Glutamatergic neuron (in vitro differentiated cells): ENCODE data around the gene SEC14L2. TPM values are rescaled to one million over a fixed set of nuclear protein-coding genes. Genes with fewer than 3 reads are reported as not detected.

ENCODE experiments used
- DNase-seq: peaks from one replicate; pipeline ENCODE4 v3.0.0; 2022
- H3K27ac Mint-ChIP-seq: one replicate; pipeline ENCODE4 v1.8.0; 2020; ENCODE audit warnings: mild to moderate bottlenecking, mixed read lengths, inconsistent platforms; ENCODE audit not compliant: unreplicated experiment
- H3K27me3 Mint-ChIP-seq: one replicate; pipeline ENCODE4 v1.8.0; 2020; ENCODE audit warnings: mild to moderate bottlenecking, moderate library complexity, mixed read lengths, inconsistent platforms; ENCODE audit not compliant: unreplicated experiment
- H3K36me3 Mint-ChIP-seq: one replicate; pipeline ENCODE4 v1.8.0; 2020; ENCODE audit warnings: mild to moderate bottlenecking, mixed read lengths, inconsistent platforms; ENCODE audit not compliant: unreplicated experiment
- H3K4me1 Mint-ChIP-seq: one replicate; pipeline ENCODE4 v1.8.0; 2020; ENCODE audit warnings: mild to moderate bottlenecking, low read depth, mixed read lengths, inconsistent platforms; ENCODE audit not compliant: unreplicated experiment
- H3K4me3 Mint-ChIP-seq: one replicate; pipeline ENCODE4 v1.8.0; 2020; ENCODE audit warnings: mild to moderate bottlenecking, mixed read lengths, inconsistent platforms; ENCODE audit not compliant: unreplicated experiment
- H3K9me3 Mint-ChIP-seq: one replicate; pipeline ENCODE4 v1.8.0; 2020; ENCODE audit warnings: mild to moderate bottlenecking, moderate library complexity, mixed read lengths, inconsistent platforms; ENCODE audit not compliant: unreplicated experiment
- total RNA-seq: library from RNA; stranded (reverse); fragmentation: NEBNext Ultra II Directional; extraction: Animal tissue kit (Norgen Biotek cat#: 25700); gene quantifications from one replicate; pipeline ENCODE4 v1.2.1, GENCODE V29; 2021; ENCODE audit not compliant: unreplicated experiment
- TF ChIP-seq, protein P1 (sequence below): fragments of 200-600 bp; sonication (generic); IDR thresholded peaks from one replicate; pipeline ENCODE4 v1.5.0; 2021; ENCODE audit not compliant: partially characterized antibody, unreplicated experiment

The SEC14L2 gene
- total RNA-seq, 1 donor from 2014 or later = 0.76 TPM

DNA sequence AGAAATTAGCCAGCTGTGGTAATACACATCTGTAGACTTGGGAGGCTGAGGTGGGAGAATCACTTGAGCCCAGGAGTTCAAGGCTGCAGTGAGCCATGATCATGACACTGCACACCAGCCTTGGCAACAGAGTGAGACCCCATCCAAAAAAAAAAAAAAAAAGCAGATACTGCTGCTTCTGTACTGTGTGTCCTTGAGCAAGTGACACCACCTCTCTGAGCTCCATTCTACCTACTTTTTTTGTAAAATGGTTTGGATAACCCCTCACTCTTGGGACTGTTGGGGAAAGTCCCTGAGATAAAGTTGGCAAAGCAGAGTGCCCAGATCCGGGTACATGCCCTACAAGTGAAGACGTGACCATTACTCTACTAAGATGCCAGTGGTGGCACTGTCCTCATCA lies 72.3 kb downstream of the SEC14L2 start:
- Mint-ChIP-seq H3K27me3 (peaks cover 7% of the 10 kb centered on the region), H3K9me3 (no peaks in the 10 kb centered on the region), H3K4me1 (no peaks in the 10 kb centered on the region), H3K4me3 (no peak overlapping the region), H3K36me3 (no peaks in the 10 kb centered on the region), H3K27ac (no peak overlapping the region)
- TF ChIP-seq, protein P1, sequence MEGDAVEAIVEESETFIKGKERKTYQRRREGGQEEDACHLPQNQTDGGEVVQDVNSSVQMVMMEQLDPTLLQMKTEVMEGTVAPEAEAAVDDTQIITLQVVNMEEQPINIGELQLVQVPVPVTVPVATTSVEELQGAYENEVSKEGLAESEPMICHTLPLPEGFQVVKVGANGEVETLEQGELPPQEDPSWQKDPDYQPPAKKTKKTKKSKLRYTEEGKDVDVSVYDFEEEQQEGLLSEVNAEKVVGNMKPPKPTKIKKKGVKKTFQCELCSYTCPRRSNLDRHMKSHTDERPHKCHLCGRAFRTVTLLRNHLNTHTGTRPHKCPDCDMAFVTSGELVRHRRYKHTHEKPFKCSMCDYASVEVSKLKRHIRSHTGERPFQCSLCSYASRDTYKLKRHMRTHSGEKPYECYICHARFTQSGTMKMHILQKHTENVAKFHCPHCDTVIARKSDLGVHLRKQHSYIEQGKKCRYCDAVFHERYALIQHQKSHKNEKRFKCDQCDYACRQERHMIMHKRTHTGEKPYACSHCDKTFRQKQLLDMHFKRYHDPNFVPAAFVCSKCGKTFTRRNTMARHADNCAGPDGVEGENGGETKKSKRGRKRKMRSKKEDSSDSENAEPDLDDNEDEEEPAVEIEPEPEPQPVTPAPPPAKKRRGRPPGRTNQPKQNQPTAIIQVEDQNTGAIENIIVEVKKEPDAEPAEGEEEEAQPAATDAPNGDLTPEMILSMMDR = no peak
- no peak for DNase-seq

DNA sequence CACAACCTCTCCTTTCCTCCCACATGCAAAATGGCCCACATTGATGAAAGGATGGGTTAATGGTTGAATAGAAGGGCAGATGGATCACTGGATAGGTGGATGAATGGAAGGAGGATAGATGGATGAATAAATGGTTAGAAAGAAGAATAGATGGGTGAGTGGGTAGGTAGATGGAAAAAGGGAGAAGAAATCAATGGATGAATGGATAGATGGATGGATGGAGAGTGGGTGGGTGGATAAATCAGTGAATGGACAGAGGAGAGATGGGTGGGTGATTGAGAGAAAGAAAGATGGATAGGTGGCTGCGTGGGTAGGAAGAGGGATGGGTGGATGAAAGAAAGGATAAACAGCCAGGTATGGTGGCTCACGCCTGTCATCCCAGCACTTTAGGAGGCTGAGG lies 73.8 kb downstream of the SEC14L2 start:
- TF ChIP-seq, protein P1 = no peak
- H3K27me3 Mint-ChIP-seq = peaks cover 2% of the 10 kb centered on the region
- no peak overlapping the region for H3K4me3 Mint-ChIP-seq

DNA sequence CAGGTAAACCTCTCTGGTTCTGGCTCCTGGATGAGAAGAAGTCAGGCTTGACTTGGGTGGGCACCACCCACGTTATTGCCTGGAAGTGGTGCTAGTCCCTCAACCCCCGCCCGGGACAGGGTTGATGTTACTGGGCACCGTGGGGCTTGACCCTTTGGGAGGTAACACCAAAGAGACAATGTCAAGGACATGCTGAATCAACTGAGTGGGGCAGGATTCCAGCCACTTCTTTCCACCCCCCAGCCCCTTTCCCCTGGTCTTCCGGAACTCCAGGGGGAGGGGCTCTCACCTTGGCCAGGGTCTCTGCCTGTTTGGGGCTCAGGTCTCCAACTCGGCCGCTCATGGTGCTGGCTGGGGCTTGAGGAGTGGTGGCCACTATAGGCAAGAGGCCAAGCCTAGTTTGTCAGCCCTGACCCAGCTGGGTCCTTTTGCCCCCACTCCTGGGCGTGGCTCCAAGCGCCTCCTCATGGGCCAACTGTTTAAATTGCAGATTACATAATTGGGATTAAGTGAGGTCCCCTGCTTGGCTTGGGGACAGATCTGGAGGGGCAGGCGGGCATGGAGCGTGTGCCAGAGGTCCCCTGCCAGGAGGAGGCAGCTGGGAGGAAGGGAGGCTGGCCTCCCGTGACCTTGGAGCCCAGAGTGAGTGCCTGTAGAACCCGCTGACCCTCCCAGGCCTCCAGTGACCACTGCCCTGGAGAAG lies 74.9 kb downstream of the SEC14L2 start, which contains the start of gene SEC14L3:
TSS of gene SEC14L3 (minus strand) at position 402 of the 703 bp plus-strand sequence. CDS start at position 343, 59 bp downstream.
- TF ChIP-seq, protein P1 = no peak
- no peak for DNase-seq
- no peaks in the 10 kb centered on the region for H3K4me1 Mint-ChIP-seq
- H3K9me3 Mint-ChIP-seq = peaks cover 2% of the 10 kb centered on the region
- no peaks in the 10 kb centered on the region for H3K27me3 Mint-ChIP-seq
- no peaks in the 10 kb centered on the region for H3K36me3 Mint-ChIP-seq
- no peak within 1 kb of the TSS for H3K27ac Mint-ChIP-seq
- no peak within 1 kb of the TSS for H3K4me3 Mint-ChIP-seq

More for the DNA sequence above, 73.8 kb downstream of the SEC14L2 start:
- H3K9me3 Mint-ChIP-seq = peaks cover 2% of the 10 kb centered on the region
- H3K4me1 Mint-ChIP-seq = no peaks in the 10 kb centered on the region
- H3K27ac Mint-ChIP-seq = no peak overlapping the region
- no peak for DNase-seq
- no peaks in the 10 kb centered on the region for H3K36me3 Mint-ChIP-seq

DNA sequence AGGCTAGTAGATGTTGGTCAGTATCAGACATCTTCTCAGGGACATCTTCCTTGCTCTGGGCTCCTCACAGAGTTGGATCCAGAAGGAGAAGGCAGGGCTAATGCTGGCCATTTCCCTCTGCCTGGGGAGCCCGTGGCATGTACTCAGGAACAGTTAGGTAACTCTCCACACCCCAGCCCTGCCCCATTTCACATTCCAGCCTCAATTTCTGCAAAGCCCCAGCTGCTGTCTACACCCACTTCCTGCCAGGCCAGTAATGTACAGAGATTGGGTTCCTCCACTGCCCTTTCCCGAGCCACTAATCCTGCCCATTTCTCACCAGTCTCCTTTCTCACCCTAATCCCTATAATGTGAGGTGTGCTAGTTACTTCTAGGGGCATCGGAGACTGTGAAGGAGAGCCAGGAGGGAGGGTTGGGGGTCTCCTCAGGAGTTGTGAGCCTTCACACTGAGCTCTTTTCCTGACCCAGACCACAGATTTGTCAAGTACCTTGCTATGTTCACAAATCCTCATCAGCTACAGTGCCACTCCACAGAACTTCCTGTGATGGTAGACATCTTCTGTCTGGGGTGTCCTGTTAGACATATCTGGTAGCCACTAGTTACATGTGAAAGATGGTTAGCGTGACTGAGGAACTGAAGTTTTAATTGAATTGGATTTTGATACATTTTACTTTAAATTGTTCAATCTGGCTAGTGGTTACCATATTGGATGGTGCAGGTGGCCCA lies 76.3 kb downstream of the SEC14L2 start:
- Mint-ChIP-seq H3K4me1 (no peaks in the 10 kb centered on the region), H3K27me3 (no peaks in the 10 kb centered on the region), H3K27ac (no peak overlapping the region), H3K9me3 (peaks cover 2% of the 10 kb centered on the region), H3K36me3 (no peaks in the 10 kb centered on the region), H3K4me3 (no peak overlapping the region)
- TF ChIP-seq, protein P1 = no peak
- DNase-seq = no peak

DNA sequence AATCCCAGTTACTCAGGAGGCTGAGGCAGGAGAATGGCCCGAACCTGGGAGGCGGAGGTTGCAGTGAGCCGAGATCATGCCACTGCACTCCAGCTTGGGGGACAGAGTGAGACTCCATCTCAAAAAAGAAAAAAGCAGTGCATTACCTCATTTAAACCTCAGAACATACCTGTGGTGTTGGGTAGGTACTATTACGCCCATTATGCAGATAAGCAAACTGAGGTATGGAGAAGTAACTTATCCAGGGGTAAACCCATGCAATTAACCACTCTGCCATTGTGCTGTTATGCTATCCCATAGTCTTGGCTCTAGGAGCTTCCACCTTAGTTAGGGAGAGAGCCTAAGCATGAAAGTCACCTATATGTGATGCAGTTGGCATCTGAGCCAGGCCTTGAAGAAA lies 77.3 kb downstream of the SEC14L2 start:
- TF ChIP-seq, protein P1 = no peak
- H3K27ac Mint-ChIP-seq = no peak overlapping the region
- H3K4me3 Mint-ChIP-seq = no peak overlapping the region
- H3K9me3 Mint-ChIP-seq = peaks cover 2% of the 10 kb centered on the region
- H3K36me3 Mint-ChIP-seq = no peaks in the 10 kb centered on the region
- no peaks in the 10 kb centered on the region for H3K4me1 Mint-ChIP-seq
- no peaks in the 10 kb centered on the region for H3K27me3 Mint-ChIP-seq
- DNase-seq = no peak
